Inferior parietal cortex (tissue), 1 donor: ENCODE data around the gene SAMSN1.
"Not testable (repeated sequence)": the region's sequence is repeated elsewhere in the genome, so short reads cannot be mapped to it uniquely, and the experiment has no call there.

Source experiments
- DNase-seq: peaks from one replicate; pipeline ENCODE4 v3.0.0-alpha.2; 2016; ENCODE audit errors: extremely low spot score

The SAMSN1 gene

DNA sequence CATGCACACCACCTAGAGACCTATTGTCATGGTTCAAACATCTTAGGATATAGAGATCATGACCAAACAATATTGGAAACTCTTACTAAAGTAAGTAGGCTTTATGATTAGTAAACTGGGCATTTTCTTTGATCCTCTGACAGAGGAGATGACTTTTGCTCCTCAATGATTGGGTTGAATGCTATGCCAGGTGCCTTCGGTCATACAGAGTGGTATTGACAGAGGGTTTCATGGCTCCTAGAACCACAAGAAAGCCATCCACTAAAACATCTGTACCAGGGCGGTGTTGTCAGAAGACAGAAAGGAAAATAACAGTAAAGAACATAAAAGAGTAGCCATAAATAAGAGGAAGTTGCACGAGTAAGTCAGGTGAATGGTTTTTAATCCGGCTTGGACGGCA lies 20.8 kb upstream of the SAMSN1 start:
- DNase-seq, result no peak

DNA sequence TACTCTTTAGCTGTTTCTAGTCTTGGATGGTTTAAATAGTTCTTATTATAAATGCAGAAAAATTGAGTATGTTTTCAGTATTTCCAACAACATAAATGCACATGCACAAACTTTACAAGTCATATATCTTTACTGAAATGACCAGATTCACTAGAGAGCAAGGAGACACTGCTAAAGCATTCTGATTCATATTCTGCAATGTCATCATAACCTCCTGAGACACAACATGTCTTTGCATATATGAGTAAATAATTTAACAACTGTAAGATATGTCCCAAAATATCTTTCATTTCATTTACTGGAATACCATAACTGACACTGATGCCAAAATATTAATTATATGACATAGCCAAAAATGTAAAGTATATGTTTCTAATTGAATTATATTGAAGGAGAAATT lies 16.8 kb upstream of the SAMSN1 start:
- no peak for DNase-seq

DNA sequence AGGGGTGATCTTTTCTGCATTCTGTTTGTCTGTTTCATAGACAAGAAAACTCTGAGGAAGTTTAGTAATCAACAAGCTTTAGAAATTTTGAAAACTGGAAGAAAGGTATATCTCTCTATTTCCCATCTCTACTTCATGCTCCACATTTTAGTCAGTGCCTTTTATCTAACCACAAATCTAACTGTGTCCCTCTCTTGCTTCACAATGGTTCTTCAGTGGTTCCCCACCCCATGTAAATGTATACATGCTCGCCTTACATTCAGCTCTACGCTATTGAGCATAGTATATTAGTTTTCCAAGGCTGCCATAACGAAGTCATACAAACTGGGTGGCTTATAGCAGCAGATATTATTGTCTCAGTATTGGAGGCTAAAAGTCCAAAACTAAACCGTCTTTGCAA lies 14.4 kb upstream of the SAMSN1 start:
- no peak for DNase-seq

DNA sequence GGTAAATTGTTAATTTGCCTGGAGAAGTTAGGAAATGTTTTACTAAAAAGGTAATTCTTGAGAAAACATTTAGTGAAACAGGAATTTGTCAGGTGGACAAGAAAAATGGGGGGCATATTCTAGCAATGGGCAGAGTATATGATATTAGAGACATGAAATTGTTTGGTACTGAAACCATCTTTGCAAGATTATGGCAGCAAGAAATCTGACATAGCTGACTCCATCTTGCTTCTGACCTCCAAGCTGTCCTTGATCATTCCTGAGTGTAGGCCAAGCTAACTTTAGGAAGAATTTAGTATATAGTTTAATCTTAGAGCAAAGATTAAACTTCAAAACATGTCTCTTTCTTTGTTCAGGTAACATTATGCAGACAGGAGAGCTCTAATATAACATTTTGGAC lies 14.0 kb upstream of the SAMSN1 start:
- no peak for DNase-seq

DNA sequence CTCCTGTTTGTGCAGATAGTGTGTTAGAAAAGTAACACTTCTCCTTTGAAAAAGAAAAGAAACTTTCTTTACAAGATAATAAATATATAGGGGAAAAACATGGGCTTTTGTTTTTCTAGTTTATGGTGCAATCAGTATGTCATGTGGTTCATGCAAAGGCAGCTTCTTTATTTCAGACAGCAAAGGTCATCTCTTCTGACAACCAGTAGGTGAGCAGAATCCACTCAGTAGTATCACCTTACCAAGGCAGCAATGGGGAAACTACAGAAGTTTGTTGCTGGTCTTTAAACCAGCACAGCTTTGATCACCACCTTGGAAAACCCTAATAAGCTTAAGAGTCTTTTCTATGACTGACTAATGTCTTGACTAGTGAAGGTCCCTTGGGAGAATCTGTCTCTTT lies 13.0 kb upstream of the SAMSN1 start:
- no peak for DNase-seq

DNA sequence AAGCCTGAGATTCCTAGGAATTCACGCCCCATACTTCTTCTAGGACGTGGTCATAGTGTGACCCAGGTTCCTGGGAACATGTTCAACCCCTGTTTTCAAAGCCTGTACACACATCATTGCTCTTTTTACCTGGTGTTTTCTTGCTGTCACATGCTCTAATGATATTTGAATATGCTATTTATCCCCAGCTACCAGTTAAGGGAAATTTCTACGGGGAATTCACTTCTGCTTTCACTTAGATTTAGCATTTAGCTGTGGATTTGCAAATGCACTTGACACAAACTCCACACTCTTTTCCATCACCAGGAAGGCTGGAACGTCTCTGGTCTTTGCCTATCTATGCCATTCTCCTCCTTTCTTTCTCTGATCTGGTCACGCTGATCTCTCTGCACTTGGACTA lies 11.3 kb upstream of the SAMSN1 start:
- DNase-seq, result no peak

DNA sequence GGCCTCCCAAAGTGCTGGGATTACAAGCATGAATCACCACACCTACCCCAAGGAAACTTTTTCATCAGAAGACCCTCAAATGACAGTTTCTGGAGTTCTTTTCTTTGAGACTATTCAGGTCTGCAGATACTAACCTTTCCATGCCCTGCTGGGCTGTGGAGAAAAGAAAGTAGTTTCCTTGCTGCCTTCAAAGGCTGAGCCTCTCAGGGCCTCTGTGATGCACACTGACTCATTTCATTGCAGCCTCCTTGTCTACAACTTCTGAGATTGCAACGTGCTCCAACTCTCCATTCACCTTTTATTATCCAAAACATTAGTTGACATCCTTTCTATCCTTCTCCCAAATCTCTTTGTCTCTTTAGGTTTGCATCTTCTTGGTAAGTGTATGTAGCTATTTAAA lies 8.8 kb upstream of the SAMSN1 start:
- no peak for DNase-seq

DNA sequence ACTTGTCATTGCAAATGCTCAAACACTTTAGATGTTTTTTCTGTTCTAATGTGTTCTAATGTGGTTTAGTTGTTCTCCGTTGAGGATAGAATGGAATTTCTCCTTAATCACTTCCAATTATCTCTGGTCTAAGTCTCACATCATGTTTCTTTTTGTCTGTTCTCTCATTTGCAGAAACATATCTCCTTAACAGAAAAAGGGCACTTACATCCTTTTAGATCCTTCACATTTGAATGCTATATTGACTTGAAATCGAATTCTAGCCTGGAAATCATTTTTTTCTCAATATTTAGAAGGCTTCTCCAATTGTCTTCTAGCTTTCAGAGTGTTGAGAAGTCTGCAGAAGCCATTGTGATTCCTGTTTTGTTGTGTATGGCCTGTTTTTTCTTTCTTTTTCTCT lies 7.3 kb upstream of the SAMSN1 start:
- DNase-seq, result no peak

DNA sequence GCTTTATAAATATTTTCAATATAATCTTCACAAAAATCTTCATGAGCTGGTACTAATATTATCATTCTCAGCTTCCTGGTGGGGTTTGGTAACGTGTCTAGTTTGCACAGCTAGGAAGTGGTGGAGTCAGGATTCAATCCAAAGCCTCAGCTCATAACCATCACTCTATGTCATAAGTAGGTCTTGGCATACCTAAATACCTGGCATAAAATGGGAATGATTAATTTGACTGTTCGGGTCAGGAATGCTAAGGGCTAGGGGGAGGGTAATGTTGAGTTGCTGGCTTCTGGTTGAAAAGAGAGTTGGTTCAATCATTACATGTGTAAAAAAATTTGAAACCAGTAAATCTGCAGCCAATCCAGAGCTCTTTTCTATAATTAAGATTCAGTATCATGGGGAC lies 5.6 kb upstream of the SAMSN1 start:
- no peak for DNase-seq

DNA sequence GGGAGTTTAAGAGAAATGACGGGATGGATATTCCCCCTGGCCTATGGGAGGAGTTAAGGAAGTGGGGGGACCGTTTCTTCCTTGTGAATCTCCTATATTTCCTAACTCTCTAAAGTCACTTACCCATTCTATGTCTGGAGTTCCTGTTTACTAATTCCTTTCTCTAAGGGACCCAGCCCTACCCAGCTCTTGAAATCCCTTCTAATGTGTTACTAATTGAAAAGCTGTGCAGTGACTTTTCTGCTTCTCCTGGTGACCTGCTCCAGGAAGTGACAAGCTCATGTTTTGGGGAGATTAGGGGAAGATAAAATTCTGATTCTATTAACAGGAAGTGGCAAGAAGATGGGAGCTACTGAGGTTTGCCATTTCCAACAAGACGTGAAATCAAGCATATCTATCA lies 4.0 kb upstream of the SAMSN1 start:
- no peak for DNase-seq

DNA sequence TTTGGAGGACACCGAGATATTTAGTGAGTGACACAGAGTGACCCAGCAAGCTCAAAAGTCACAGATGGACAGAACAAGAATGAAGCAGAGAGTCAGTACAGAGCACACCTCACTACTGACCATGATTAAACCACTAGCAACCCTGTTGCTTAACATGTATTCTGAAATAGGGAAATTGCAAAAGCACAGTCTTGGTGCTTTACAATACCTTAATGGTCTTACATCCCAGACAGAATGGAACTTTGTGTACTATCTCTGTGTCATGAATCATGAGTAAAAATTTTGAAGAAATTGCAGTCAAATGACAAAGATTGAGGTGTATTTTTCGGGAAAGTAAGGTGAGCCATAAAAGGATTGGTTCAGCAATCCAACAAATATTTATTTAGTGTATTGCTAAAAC lies 2.7 kb upstream of the SAMSN1 start:
- DNase-seq, result no peak

DNA sequence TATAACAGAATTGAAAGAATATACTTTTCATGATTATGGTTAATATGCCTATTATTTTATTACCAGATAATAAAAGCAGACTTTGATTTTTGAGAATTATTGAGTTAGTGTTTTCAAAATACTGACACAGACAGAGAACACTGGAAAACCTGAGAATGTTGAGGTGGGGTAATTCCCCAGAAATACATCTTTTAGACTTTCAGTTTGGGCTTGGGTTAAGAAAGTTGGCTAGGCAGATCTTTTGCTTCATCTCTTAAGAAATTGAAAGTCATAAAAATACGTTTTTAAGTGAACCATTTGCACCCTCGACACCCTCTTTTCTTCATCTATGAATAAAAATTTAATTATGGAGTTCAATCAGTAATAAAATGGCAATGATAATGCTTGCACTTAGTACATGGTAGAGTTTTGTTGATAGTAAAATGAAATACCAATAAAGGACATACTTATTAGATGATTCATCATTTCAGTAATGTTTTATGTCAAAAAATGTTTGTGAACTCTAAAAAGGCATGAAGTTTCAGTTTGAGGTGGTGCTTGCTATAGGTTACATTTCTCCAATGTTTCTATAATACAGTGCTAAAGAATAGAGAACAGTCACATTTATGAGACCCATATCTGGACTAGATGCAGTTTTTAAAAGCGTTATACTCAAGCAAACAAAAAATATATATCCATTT lies 1.9 kb upstream of the SAMSN1 start:
- DNase-seq, result no peak

DNA sequence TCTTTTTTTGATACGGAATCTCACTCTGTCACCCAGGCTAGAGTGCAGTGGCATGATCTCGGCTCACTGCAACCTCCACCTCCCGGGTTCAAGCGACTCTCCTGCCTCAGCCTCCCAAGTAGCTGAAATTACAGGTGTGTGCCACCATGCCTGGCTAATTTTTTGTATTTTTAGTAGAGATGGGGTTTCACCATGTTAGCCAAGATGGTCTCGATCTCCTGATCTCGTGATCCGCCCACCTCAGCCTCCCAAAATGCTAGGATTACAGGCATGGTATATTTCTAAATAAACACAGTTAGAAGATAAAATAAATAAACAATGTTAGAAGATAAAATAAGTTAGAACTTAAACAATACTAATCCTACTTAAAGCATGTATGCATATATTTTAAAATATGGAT lies 604 bp upstream of the SAMSN1 start:
- DNase-seq, result not testable (repeated sequence)

DNA sequence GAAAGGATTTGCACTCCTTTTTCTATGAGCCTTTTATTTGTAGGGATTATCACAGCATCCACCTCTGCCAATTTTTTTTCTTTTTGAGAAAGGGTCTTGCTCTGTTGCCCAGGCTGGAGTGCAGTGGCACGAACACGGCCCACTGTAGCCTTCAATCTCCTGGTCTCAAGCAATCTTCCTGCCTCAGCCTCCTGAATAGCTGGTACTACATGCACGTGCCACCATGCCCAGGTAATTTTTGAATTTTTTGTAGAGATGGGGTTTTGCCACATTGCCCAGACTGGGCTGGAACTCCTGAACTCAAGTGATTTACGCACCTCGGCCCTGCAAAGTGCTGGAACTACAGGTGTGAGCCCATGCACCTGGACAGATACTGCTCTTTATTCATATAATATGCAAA lies 2.1 kb downstream of the SAMSN1 start:
- no peak for DNase-seq

DNA sequence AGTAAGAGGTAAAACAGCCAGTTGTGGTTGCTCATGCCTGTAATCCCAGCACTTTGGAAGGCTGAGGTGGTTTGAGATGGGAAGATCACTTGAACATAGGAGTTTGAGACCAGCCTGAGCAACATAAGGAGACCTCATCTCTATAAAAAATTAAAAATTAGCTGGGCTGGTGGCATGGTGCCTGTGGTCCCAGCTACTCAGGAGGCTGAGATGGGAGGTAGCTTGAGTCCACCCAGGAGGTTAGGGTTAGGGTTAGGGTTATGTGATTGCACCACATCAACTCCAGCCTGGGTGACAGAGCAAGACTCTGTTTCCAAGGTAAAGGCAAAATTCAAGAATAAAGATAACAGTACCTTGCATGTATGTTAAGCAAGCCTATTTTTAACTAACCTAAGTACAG lies 3.5 kb downstream of the SAMSN1 start:
- no peak for DNase-seq

DNA sequence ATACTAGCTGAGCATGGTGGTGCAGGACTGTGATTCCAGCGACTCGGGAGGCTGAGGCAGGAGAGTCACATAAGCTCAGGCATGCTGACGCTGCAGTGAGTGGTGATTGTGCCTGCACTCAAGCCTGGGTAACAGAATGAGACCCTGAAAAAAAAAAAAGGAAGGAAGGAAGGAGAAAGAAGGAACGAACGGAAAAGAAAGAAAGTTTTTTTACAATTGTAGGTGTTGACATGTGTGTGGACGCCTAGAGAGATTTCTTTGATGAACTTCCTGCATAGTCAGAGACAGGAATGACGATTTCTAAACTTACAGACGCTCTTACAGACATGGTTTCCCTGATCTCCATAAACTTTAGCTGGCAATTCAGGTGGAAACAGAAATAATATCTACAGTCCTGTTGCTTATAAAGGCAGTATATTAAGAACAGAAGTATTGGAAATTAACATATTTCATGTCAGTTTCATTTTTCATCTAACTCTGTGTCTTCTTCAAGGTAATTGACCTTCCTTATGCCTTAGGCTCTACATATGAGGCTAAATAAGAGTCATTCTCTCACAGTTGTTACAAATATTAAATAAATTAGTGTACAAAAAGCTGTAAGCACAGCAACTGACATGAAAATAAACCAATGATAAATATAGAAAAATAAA lies 4.1 kb downstream of the SAMSN1 start:
- no peak for DNase-seq

DNA sequence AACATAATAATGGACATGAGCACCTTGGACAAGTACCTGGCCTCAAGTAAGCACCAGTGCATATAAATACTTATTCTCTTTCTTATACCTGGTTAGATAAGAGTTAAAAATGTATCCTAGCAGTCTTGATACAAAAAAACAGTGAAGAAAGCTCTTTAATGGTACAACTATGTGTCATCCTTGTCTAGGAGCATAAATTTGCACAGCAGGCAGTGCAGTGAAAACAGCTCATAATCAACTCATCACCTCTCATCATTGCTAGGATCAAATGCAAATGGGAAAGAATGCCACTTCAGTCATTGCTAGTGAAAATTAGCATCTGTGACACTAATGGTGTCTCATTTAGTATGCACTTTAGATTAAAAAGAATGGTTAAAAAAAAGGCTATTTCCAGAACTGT lies 7.6 kb downstream of the SAMSN1 start:
- no peak for DNase-seq

DNA sequence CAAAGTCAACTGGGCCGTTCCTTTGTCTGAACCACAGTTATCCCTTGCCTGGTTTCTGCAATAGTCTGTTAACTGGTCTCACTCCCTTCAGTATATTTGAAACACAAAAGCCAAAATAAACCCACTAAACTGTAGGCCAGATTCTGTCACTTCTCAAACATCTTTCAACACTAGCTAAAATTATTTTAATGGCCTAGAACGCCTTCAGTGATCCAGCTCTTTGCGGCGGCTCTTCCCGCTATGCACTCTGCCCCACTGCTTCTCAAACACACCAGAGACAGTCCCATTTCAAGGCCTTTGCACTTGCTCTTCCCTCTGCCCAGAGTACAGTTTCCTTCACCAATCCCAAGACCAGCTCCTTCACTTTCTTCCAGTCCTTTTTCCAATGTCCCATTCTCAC lies 9.2 kb downstream of the SAMSN1 start:
- DNase-seq, result no peak

DNA sequence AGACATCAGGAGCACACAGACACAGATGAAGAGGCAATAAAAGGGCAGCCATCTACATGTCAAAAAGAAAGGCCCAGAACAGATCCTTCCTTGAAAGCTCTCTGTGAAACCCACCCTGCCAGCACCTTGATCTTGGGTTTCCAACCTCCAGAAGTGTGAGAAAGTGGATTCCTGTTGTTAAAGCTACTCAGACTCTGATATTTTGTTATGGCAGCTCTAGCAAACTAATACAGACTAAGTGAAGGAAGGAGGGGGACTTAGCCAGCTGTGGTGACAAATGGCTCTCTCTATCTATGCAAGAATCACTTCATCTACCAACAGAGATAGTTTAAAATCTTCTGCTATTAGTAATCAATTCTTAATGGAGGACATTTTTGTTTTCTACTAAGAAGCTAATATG lies 10.4 kb downstream of the SAMSN1 start:
- DNase-seq, result no peak

DNA sequence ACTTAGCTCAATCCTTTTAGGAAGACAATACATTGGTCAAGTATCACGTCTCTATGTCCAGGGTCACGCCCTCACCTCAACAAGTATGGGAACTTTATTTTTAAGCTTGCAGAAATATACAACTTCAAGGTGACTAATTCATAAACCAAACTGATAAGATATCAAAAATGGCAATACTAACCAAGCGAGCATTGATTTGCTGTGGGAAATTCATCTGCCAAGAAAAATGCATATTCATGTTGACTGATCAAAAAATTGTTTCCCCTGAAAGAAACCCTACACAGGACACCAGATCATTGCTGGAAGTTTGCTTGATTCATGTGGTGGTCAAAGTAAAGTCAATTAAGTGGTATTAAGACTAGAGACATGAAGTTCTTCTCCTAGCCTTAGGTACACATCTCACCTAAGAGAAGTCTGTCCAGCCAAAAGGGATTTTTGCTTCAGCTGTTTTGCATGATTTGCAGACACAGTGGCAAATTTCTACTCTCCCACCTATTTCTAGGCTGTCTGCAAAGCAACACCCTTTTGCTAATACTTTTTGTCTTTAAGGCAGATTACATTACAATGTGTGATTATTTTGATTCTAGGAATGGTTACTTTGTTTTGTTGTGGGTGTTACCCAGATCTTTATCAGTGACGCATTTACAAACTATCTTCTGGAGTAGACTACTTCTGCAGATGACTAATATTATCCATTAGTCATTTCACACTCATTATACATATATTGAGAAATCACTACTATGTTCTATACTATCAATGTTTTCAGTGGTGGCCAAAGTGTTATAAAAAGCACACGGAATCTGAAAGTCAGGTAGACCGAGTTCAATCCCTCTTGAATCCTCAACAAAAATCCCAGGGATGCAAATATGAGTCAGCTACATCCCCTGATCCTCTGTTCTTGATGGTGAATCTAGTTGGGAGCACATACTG lies 12.4 kb downstream of the SAMSN1 start:
- DNase-seq, result no peak

DNA sequence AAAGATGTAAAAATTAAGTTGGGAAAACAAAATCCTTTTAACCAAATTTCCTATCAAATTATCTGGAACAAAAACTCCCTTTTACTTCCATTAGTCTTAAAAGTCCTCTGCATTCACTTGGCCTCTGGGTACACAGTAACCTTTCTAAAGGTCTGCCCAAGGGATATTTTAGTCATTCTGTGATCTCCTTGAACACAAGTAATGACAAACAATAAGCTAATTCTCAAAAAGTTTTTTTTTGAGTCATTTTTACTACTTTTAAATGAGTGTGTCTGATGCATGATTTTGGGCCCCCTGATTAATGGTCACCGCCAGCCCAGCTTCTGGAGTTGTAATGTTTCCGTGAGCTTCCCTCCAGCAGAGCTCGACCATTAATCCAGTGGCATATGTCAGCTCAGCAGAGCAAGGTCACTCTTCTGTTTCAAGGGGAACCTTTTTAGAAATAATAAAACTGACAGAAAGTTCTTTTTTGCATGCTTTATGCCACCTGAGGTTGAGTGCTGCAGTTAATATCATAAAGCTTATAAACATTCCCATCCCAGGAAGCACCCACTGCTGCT lies 14.3 kb downstream of the SAMSN1 start:
- no peak for DNase-seq

DNA sequence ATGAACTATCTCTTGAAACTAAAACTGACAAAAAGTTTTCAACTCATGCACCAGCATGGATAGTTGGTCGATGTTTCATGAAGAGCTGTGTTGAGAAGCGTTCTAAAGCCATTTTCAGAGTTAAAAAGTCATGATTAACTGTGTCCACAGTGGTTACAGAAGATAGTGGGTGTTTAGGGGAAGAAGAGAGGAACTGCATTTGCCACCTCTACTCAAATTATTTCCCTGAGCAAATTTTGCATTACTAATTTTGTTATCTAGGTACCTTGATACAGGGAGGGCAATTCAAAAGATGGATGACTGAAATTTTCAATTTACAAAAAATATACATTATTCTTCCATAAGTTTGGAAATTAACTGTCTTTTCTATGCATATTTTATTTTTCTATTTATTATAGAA lies 15.5 kb downstream of the SAMSN1 start:
- no peak for DNase-seq

DNA sequence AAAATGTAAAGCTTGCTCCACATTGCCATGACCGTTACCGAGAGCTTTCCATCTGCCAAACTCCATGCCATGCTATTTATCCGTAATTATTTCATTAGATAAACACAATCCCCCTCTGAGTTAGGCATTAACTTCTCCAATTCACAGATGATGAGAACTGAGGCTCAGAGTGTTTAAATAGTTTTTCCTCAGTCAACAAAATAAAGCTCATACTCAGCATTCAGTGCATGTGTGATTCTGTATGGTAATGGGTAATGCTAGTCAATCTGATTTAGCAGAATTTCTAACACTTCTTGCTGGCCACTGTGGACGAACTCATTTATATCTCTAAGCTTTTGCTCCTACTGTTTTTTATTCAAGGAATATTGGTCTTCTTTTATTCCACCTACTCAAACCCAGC lies 17.3 kb downstream of the SAMSN1 start:
- DNase-seq, result no peak
